Measurements from ENCODE around the gene COPZ1. TPM values are rescaled to one million over a fixed set of nuclear protein-coding genes. Genes with fewer than 3 reads are reported as not detected.

COPZ1 gene
- total RNA-seq, 3 donors from 2014 or later = 70.9 to 109 (median 90.1) TPM

GRCh38 chr12:54371328-54372112 is 46.6 kb downstream of the COPZ1 start:
- H3K36me3 ChIP-seq = no peaks in the 10 kb centered on the region
- TF ChIP-seq CTCF (IDR thresholded peaks at IDR 0.05) (no peak), POLR2A (IDR thresholded peaks at IDR 0.05) (no peak)
- no peaks in the 10 kb centered on the region for H3K9me3 ChIP-seq
- H3K4me3 ChIP-seq = no peak overlapping the region
- DNase-seq (ENCODE audit: low spot score in 2 of 2) = no peak
- peaks cover 0 to 8% of the 10 kb centered on the region in 2 donors for H3K4me1 ChIP-seq
- H3K27ac ChIP-seq = peak overlapping the region; percentile 71 to 77
- intact Hi-C loops (cut with DNase I; ENCODE audit: low total_unique reads) = no loop called here
- H3K27me3 ChIP-seq = no peaks in the 10 kb centered on the region

- intact Hi-C loops (cut with DNase I; ENCODE audit: low total_unique reads) = no loop called here
- H3K27me3 ChIP-seq = no peaks in the 10 kb centered on the region
- no peak overlapping the region for H3K4me3 ChIP-seq
- H3K27ac ChIP-seq = peak overlapping the region; percentile 71 to 77
- no peaks in the 10 kb centered on the region for H3K36me3 ChIP-seq
- DNase-seq (ENCODE audit: low spot score in 2 of 2) = no peak
- H3K9me3 ChIP-seq = no peaks in the 10 kb centered on the region
- TF ChIP-seq CTCF (IDR thresholded peaks at IDR 0.05) (no peak), POLR2AphosphoS5 (IDR thresholded peaks at IDR 0.05) (no peak), POLR2A (IDR thresholded peaks at IDR 0.05) (no peak)
- peaks cover 0 to 8% of the 10 kb centered on the region in 2 donors for H3K4me1 ChIP-seq
These were observed 47.3 kb downstream of the COPZ1 start for GRCh38 chr12:54372113-54372806.

- Histone ChIP-seq H3K27ac (peak overlapping the region; percentile 36 to 81), H3K9me3 (no peaks in the 10 kb centered on the region), H3K4me3 (no peak overlapping the region), H3K4me1 (peaks cover 0 to 8% of the 10 kb centered on the region in 2 donors), H3K27me3 (no peaks in the 10 kb centered on the region), H3K36me3 (no peaks in the 10 kb centered on the region)
- DNase-seq (ENCODE audit: low spot score in 2 of 2) = no peak
- TF ChIP-seq CTCF (IDR thresholded peaks at IDR 0.05) (no peak), POLR2A (IDR thresholded peaks at IDR 0.05) (no peak), POLR2AphosphoS5 (IDR thresholded peaks at IDR 0.05) (no peak)
- intact Hi-C loops (cut with DNase I; ENCODE audit: low total_unique reads) = no loop called here
These were observed 49.0 kb downstream of the COPZ1 start for GRCh38 chr12:54373649-54374561.

- intact Hi-C loops (cut with DNase I; ENCODE audit: low total_unique reads) = no loop called here
- peaks cover 0 to 8% of the 10 kb centered on the region in 2 donors for H3K4me1 ChIP-seq
- H3K27ac ChIP-seq = peak overlapping the region; percentile 36 to 81
- H3K36me3 ChIP-seq = no peaks in the 10 kb centered on the region
- no peak for TF ChIP-seq POLR2A (IDR thresholded peaks at IDR 0.05)
- no peak for TF ChIP-seq POLR2AphosphoS5 (IDR thresholded peaks at IDR 0.05)
- TF ChIP-seq CTCF (IDR thresholded peaks at IDR 0.05) = no peak
- no peak overlapping the region for H3K4me3 ChIP-seq
- DNase-seq (ENCODE audit: low spot score in 2 of 2) = no peak
- no peaks in the 10 kb centered on the region for H3K9me3 ChIP-seq
- no peaks in the 10 kb centered on the region for H3K27me3 ChIP-seq
These were observed 49.8 kb downstream of the COPZ1 start for GRCh38 chr12:54374562-54375258.

Measured in breast epithelium (tissue), 4 donors.